ENCODE measurements around the gene BET1. TPM values are rescaled to one million over a fixed set of nuclear protein-coding genes. Genes with fewer than 3 reads are reported as not detected.

The BET1 gene
- total RNA-seq, 1 donor from 2014 or later: 35.5 TPM

GRCh38 chr7:94016786-94017185 is 12.6 kb upstream of the BET1 start:
- H3K4me3 ChIP-seq (ENCODE audit: low read depth, low read length): no peak overlapping the region
- TF ChIP-seq CTCF (conservative IDR thresholded peaks at IDR 0.05; ENCODE audit: low read depth, low read length): no peak
- no peak for DNase-seq (ENCODE audit: low read depth)

GRCh38 chr7:94015538-94015937 is 11.4 kb upstream of the BET1 start:
- TF ChIP-seq CTCF (conservative IDR thresholded peaks at IDR 0.05; ENCODE audit: low read depth, low read length): no peak
- no peak for DNase-seq (ENCODE audit: low read depth)
- H3K4me3 ChIP-seq (ENCODE audit: low read depth, low read length): no peak overlapping the region

GRCh38 chr7:94012746-94013145 is 8.6 kb upstream of the BET1 start:
- no peak overlapping the region for H3K4me3 ChIP-seq (ENCODE audit: low read depth, low read length)
- DNase-seq (ENCODE audit: low read depth): no peak
- TF ChIP-seq CTCF (conservative IDR thresholded peaks at IDR 0.05; ENCODE audit: low read depth, low read length): peak; percentile 37

- no peak for DNase-seq (ENCODE audit: low read depth)
- H3K4me3 ChIP-seq (ENCODE audit: low read depth, low read length): no peak overlapping the region
- TF ChIP-seq CTCF (conservative IDR thresholded peaks at IDR 0.05; ENCODE audit: low read depth, low read length): no peak
These were observed 7.7 kb upstream of the BET1 start for GRCh38 chr7:94011714-94012353.

GRCh38 chr7:94008537-94008936 is 4.4 kb upstream of the BET1 start:
- no peak for TF ChIP-seq CTCF (conservative IDR thresholded peaks at IDR 0.05; ENCODE audit: low read depth, low read length)
- no peak overlapping the region for H3K4me3 ChIP-seq (ENCODE audit: low read depth, low read length)
- peak; percentile 85 for DNase-seq (ENCODE audit: low read depth)

- no peak overlapping the region for H3K4me3 ChIP-seq (ENCODE audit: low read depth, low read length)
- DNase-seq (ENCODE audit: low read depth): no peak
- TF ChIP-seq CTCF (conservative IDR thresholded peaks at IDR 0.05; ENCODE audit: low read depth, low read length): no peak
These were observed 1.6 kb upstream of the BET1 start for GRCh38 chr7:94005753-94006152.

- DNase-seq (ENCODE audit: low read depth): no peak
- H3K4me3 ChIP-seq (ENCODE audit: low read depth, low read length): peak overlapping the region; percentile 91
- TF ChIP-seq CTCF (conservative IDR thresholded peaks at IDR 0.05; ENCODE audit: low read depth, low read length): no peak
These were observed 620 bp downstream of the BET1 start for GRCh38 chr7:94003446-94004023.
